ENCODE results near the gene WIPI1. TPM values are rescaled to one million over a fixed set of nuclear protein-coding genes. Genes with fewer than 3 reads are reported as not detected.
"Not testable (repeated sequence)": the region's sequence is repeated elsewhere in the genome, so short reads cannot be mapped to it uniquely, and the experiment has no call there.

The WIPI1 gene
- total and polyA plus RNA-seq, 4 experiments from 2014 or later: 4.4 to 12.3 (median 9.9) TPM

GRCh38 chr17:68378268-68379176, 78.8 kb downstream of the WIPI1 start:
- intact Hi-C loops (cut with micrococcal nuclease): no loop called here
- no peak overlapping the region for H3K27ac Mint-ChIP-seq
- no peaks in the 10 kb centered on the region for H3K27me3 Mint-ChIP-seq
- ChIA-PET CTCF (ENCODE audit: partially characterized antibody) (no interaction called here), POLR2A (ENCODE audit: partially characterized antibody) (no interaction called here)
- peaks cover 9 to 27% (median 14%) of the 10 kb centered on the region in 4 donors for H3K4me1 Mint-ChIP-seq
- DNase-seq: no peak
- no peaks in the 10 kb centered on the region for H3K9me3 Mint-ChIP-seq
- peaks cover 12% of the 10 kb centered on the region for H3K4me1 ChIP-seq (ENCODE audit: insufficient read depth, low read length)
- H3K27ac ChIP-seq (ENCODE audit: low read depth, low read length): no peak overlapping the region
- no peak overlapping the region for H3K4me3 Mint-ChIP-seq
- no peaks in the 10 kb centered on the region for H3K9me3 ChIP-seq (ENCODE audit: control insufficient read depth in 1 of 2, low read length in 2 of 2)
- H3K36me3 ChIP-seq (ENCODE audit: insufficient read depth, low read length): no peaks in the 10 kb centered on the region
- peaks cover 3 to 13% of the 10 kb centered on the region in 2 donors for H3K36me3 Mint-ChIP-seq
- H3K4me3 ChIP-seq (ENCODE audit: low read length in 2 of 2): no peak overlapping the region
- H3K27me3 ChIP-seq (ENCODE audit: insufficient read depth, low read length): no peaks in the 10 kb centered on the region

- H3K27ac ChIP-seq (ENCODE audit: low read depth, low read length): no peak overlapping the region
- Mint-ChIP-seq H3K4me1 (peaks cover 4 to 20% (median 8%) of the 10 kb centered on the region in 4 donors), H3K4me3 (no peak overlapping the region), H3K9me3 (no peaks in the 10 kb centered on the region), H3K27ac (peak overlapping the region in 1 of 7 donors; percentile 29), H3K36me3 (peaks cover 3 to 13% of the 10 kb centered on the region in 2 donors), H3K27me3 (no peaks in the 10 kb centered on the region)
- POLR2A ChIA-PET (ENCODE audit: partially characterized antibody): no interaction called here
- no peak for DNase-seq
- intact Hi-C loops (cut with micrococcal nuclease): no loop called here
- no peaks in the 10 kb centered on the region for H3K36me3 ChIP-seq (ENCODE audit: insufficient read depth, low read length)
- H3K27me3 ChIP-seq (ENCODE audit: insufficient read depth, low read length): no peaks in the 10 kb centered on the region
- peaks cover 5% of the 10 kb centered on the region for H3K4me1 ChIP-seq (ENCODE audit: insufficient read depth, low read length)
- no peak overlapping the region for H3K4me3 ChIP-seq (ENCODE audit: low read length in 2 of 2)
- H3K9me3 ChIP-seq (ENCODE audit: control insufficient read depth in 1 of 2, low read length in 2 of 2): no peaks in the 10 kb centered on the region
- CTCF ChIA-PET (ENCODE audit: partially characterized antibody): no interaction called here
Observed at GRCh38 chr17:68377771-68378267, 79.5 kb downstream of the WIPI1 start.

- H3K4me1 ChIP-seq (ENCODE audit: insufficient read depth, low read length); H3K36me3 ChIP-seq (ENCODE audit: insufficient read depth, low read length); intact Hi-C loops (cut with micrococcal nuclease); H3K27me3 Mint-ChIP-seq; H3K9me3 ChIP-seq (ENCODE audit: control insufficient read depth in 1 of 2, low read length in 2 of 2); H3K4me3 Mint-ChIP-seq; H3K9me3 Mint-ChIP-seq; H3K27me3 ChIP-seq (ENCODE audit: insufficient read depth, low read length); H3K27ac Mint-ChIP-seq; H3K4me1 Mint-ChIP-seq; H3K4me3 ChIP-seq (ENCODE audit: low read length in 2 of 2); CTCF ChIA-PET (ENCODE audit: partially characterized antibody); H3K27ac ChIP-seq (ENCODE audit: low read depth, low read length); DNase-seq: not testable (repeated sequence)
- POLR2A ChIA-PET (ENCODE audit: partially characterized antibody): interaction anchor here (1.3 kb wide), 1 partner anchor 38 kb away, joined by 3 read pairs; no protein-coding TSS in a partner anchor
- H3K36me3 Mint-ChIP-seq: peaks cover 7 to 22% of the 10 kb centered on the region in 2 donors
Observed at GRCh38 chr17:68376178-68376577, 81.1 kb downstream of the WIPI1 start.

GRCh38 chr17:68375566-68375965, 81.7 kb downstream of the WIPI1 start:
- POLR2A ChIA-PET (ENCODE audit: partially characterized antibody): interaction anchor here (1.3 kb wide), 1 partner anchor 39 kb away, joined by 3 read pairs; no protein-coding TSS in a partner anchor
- CTCF ChIA-PET (ENCODE audit: partially characterized antibody): interaction anchor here (0.8 kb wide), 1 partner anchor 57 kb away, joined by 3 read pairs; no protein-coding TSS in a partner anchor
- H3K4me1 Mint-ChIP-seq: peaks cover 0 to 3% (median under 1%) of the 10 kb centered on the region in 4 donors

More at GRCh38 chr17:68375566-68375965, 81.7 kb downstream of the WIPI1 start:
- Mint-ChIP-seq H3K27me3 (no peaks in the 10 kb centered on the region), H3K4me3 (no peak overlapping the region), H3K27ac (no peak overlapping the region), H3K9me3 (no peaks in the 10 kb centered on the region), H3K36me3 (peaks cover 9 to 25% of the 10 kb centered on the region in 2 donors)
- DNase-seq: no peak
- H3K4me1 ChIP-seq (ENCODE audit: insufficient read depth, low read length): no peaks in the 10 kb centered on the region
- no peak overlapping the region for H3K27ac ChIP-seq (ENCODE audit: low read depth, low read length)
- intact Hi-C loops (cut with micrococcal nuclease): no loop called here
- no peak overlapping the region for H3K4me3 ChIP-seq (ENCODE audit: low read length in 2 of 2)
- H3K36me3 ChIP-seq (ENCODE audit: insufficient read depth, low read length): no peaks in the 10 kb centered on the region
- no peaks in the 10 kb centered on the region for H3K9me3 ChIP-seq (ENCODE audit: control insufficient read depth in 1 of 2, low read length in 2 of 2)
- H3K27me3 ChIP-seq (ENCODE audit: insufficient read depth, low read length): no peaks in the 10 kb centered on the region

Small RNA genes within 50 kb of the gene (microRNA-seq; reads per million reads assigned to microRNA genes)
- not detected for gene MIR635 (ENCODE audit: borderline microRNAs expressed, borderline number of aligned reads, borderline replicate concordance)

Other genes with a start within 250 kb of the WIPI1 start
- gene AMZ2, start 209.5 kb downstream of the WIPI1 start, total RNA-seq: 10 to 100 TPM; 66.1 to 81.2 TPM
- 100 to 1,000 TPM; 114 to 161 TPM for gene AMZ2, start 209.5 kb downstream of the WIPI1 start, polyA plus RNA-seq
- gene SLC16A6, start 166.4 kb downstream of the WIPI1 start, total RNA-seq: 1 to 10 TPM; 6.9 to 7.4 TPM
- gene SLC16A6, start 166.4 kb downstream of the WIPI1 start, polyA plus RNA-seq: 1 to 10 TPM; 1.7 to 2.0 TPM
- gene ARSG, start 166.0 kb downstream of the WIPI1 start, total RNA-seq: 10 to 100 TPM; 13.6 to 19.1 TPM
- gene ARSG, start 166.0 kb downstream of the WIPI1 start, polyA plus RNA-seq: 10 to 100 TPM; 10.4 to 12.6 TPM
- 100 to 1,000 TPM; 182 to 183 TPM for gene PRKAR1A, start 54.9 kb upstream of the WIPI1 start, total RNA-seq
- 100 to 1,000 TPM; 193 to 220 TPM for gene PRKAR1A, start 54.9 kb upstream of the WIPI1 start, polyA plus RNA-seq
- gene FAM20A, start 143.9 kb upstream of the WIPI1 start, total RNA-seq: not detected
- under 1 TPM in 1 of 2 donors, not detected in 1; 0.08 TPM for gene FAM20A, start 143.9 kb upstream of the WIPI1 start, polyA plus RNA-seq

Data from CD4-positive, alpha-beta memory T cell (primary cell).